ENCODE data around the gene PLA2G6. TPM values are rescaled to one million over a fixed set of nuclear protein-coding genes. Genes with fewer than 3 reads are reported as not detected.

The PLA2G6 gene
- total RNA-seq, 2 donors from 2014 or later: 13.7 to 14.3 TPM

- DNase-seq (ENCODE audit: low spot score): no peak
- intact Hi-C loops (cut with DNase I): no loop called here
Observed at GRCh38 chr22:38107692-38108515, 73.7 kb downstream of the PLA2G6 start.

GRCh38 chr22:38106814-38107578 lies 74.6 kb downstream of the PLA2G6 start:
- DNase-seq (ENCODE audit: low spot score): no peak
- intact Hi-C loops (cut with DNase I): no loop called here

GRCh38 chr22:38104084-38104483 lies 77.5 kb downstream of the PLA2G6 start:
- DNase-seq (ENCODE audit: low spot score): no peak
- intact Hi-C loops (cut with DNase I): no loop called here

- intact Hi-C loops (cut with DNase I): no loop called here
- DNase-seq (ENCODE audit: low spot score): no peak
Observed at GRCh38 chr22:38103641-38104040, 78.0 kb downstream of the PLA2G6 start.

GRCh38 chr22:38098410-38099249 lies 83.0 kb downstream of the PLA2G6 start:
- intact Hi-C loops (cut with DNase I): no loop called here
- no peak for DNase-seq (ENCODE audit: low spot score)

- DNase-seq (ENCODE audit: low spot score): no peak
- intact Hi-C loops (cut with DNase I): no loop called here
Observed at GRCh38 chr22:38097557-38098409, 83.8 kb downstream of the PLA2G6 start.

- intact Hi-C loops (cut with DNase I): no loop called here
- DNase-seq (ENCODE audit: low spot score): no peak
Observed at GRCh38 chr22:38097058-38097457, 84.6 kb downstream of the PLA2G6 start.

- intact Hi-C loops (cut with DNase I): no loop called here
- no peak for DNase-seq (ENCODE audit: low spot score)
Observed at GRCh38 chr22:38089474-38089851, 92.2 kb downstream of the PLA2G6 start.

GRCh38 chr22:38088629-38089473 lies 92.8 kb downstream of the PLA2G6 start:
- intact Hi-C loops (cut with DNase I): no loop called here
- no peak for DNase-seq (ENCODE audit: low spot score)

GRCh38 chr22:38087855-38088254 lies 93.8 kb downstream of the PLA2G6 start:
- intact Hi-C loops (cut with DNase I): no loop called here
- DNase-seq (ENCODE audit: low spot score): no peak

GRCh38 chr22:38086942-38087341 lies 94.7 kb downstream of the PLA2G6 start:
- no peak for DNase-seq (ENCODE audit: low spot score)
- intact Hi-C loops (cut with DNase I): no loop called here

- intact Hi-C loops (cut with DNase I): no loop called here
- DNase-seq (ENCODE audit: low spot score): no peak
Observed at GRCh38 chr22:38086001-38086845, 95.4 kb downstream of the PLA2G6 start.

- no peak for DNase-seq (ENCODE audit: low spot score)
- intact Hi-C loops (cut with DNase I): no loop called here
Observed at GRCh38 chr22:38085501-38085900, 96.1 kb downstream of the PLA2G6 start.

GRCh38 chr22:38085056-38085455 lies 96.6 kb downstream of the PLA2G6 start:
- no peak for DNase-seq (ENCODE audit: low spot score)
- intact Hi-C loops (cut with DNase I): no loop called here

- intact Hi-C loops (cut with DNase I): no loop called here
- DNase-seq (ENCODE audit: low spot score): no peak
Observed at GRCh38 chr22:38083931-38084631, 97.5 kb downstream of the PLA2G6 start, which contains the start of gene SLC16A8. TSS of gene SLC16A8 (minus strand) at chr22:38084184. CDS start at chr22:38082873, 1,311 bp downstream.

GRCh38 chr22:38082986-38083710 lies 98.5 kb downstream of the PLA2G6 start:
- DNase-seq (ENCODE audit: low spot score): no peak
- intact Hi-C loops (cut with DNase I): no loop called here
